ENCODE results near the gene CBX3.
"Not testable (repeated sequence)": the region's sequence is repeated elsewhere in the genome, so short reads cannot be mapped to it uniquely, and the experiment has no call there.

Gene CBX3

GRCh38 chr7:26202019-26202990 is 760 bp downstream of the CBX3 start:
- peak; percentile 45 for DNase-seq (ENCODE audit: low spot score)

GRCh38 chr7:26203016-26203415 is 1.5 kb downstream of the CBX3 start:
- DNase-seq (ENCODE audit: low spot score): no peak

GRCh38 chr7:26208040-26208439 is 6.5 kb downstream of the CBX3 start:
- no peak for DNase-seq (ENCODE audit: low spot score)

- no peak for DNase-seq (ENCODE audit: low spot score)
Measured at GRCh38 chr7:26212921-26213718, 11.6 kb downstream of the CBX3 start.

GRCh38 chr7:26213807-26214515 is 12.4 kb downstream of the CBX3 start:
- no peak for DNase-seq (ENCODE audit: low spot score)

GRCh38 chr7:26216049-26216448 is 14.5 kb downstream of the CBX3 start:
- DNase-seq (ENCODE audit: low spot score): no peak

GRCh38 chr7:26224359-26224758 is 22.8 kb downstream of the CBX3 start:
- no peak for DNase-seq (ENCODE audit: low spot score)

GRCh38 chr7:26227987-26228386 is 26.4 kb downstream of the CBX3 start:
- DNase-seq (ENCODE audit: low spot score): no peak

GRCh38 chr7:26233902-26234511 is 32.5 kb downstream of the CBX3 start:
- DNase-seq (ENCODE audit: low spot score): no peak

- DNase-seq (ENCODE audit: low spot score): no peak
Measured at GRCh38 chr7:26237035-26237807, 35.7 kb downstream of the CBX3 start.

GRCh38 chr7:26238032-26238431 is 36.5 kb downstream of the CBX3 start:
- no peak for DNase-seq (ENCODE audit: low spot score)

- no peak for DNase-seq (ENCODE audit: low spot score)
Measured at GRCh38 chr7:26245150-26245549, 43.6 kb downstream of the CBX3 start.

GRCh38 chr7:26250239-26250638 is 48.7 kb downstream of the CBX3 start:
- DNase-seq (ENCODE audit: low spot score): no peak

- not testable (repeated sequence) for DNase-seq (ENCODE audit: low spot score)
Measured at GRCh38 chr7:26261866-26262265, 60.3 kb downstream of the CBX3 start.

Data from HuH-7.5 (cell line).